ENCODE data around the gene EFCAB9.

EFCAB9 gene

GRCh38 chr5:172175263-172175719 is 18.7 kb upstream of the EFCAB9 start:
- H3K27ac ChIP-seq, result no peak overlapping the region
- no peak for TF ChIP-seq CTCF (conservative IDR thresholded peaks at IDR 0.05)

GRCh38 chr5:172177176-172177575 is 16.8 kb upstream of the EFCAB9 start:
- TF ChIP-seq CTCF (conservative IDR thresholded peaks at IDR 0.05), result no peak
- H3K27ac ChIP-seq, result no peak overlapping the region

- no peak overlapping the region for H3K27ac ChIP-seq
- no peak for TF ChIP-seq CTCF (conservative IDR thresholded peaks at IDR 0.05)
Measured at GRCh38 chr5:172178301-172178987, 15.5 kb upstream of the EFCAB9 start.

GRCh38 chr5:172178991-172179989 is 14.7 kb upstream of the EFCAB9 start:
- TF ChIP-seq CTCF (conservative IDR thresholded peaks at IDR 0.05), result no peak
- H3K27ac ChIP-seq, result no peak overlapping the region

DNA sequence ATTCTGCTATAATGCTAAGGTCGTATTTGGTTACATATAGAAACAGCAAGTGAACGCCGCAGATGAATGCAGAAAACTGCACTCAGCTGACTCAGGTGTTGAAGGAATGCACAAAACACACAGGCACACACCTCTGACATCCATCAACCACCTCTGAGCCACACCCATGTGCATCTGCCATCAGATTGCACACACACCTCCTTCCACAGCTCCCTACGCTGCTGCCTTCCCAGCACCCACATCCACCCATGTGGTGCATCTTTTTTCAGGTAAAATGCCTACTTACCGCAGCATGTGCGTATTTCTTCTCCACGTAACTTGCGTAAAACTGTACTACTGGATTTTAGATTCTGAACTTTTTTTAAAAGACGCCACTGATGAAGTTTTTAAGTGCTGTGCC is 13.0 kb upstream of the EFCAB9 start:
- no peak overlapping the region for H3K27ac ChIP-seq
- no peak for TF ChIP-seq CTCF (conservative IDR thresholded peaks at IDR 0.05)

DNA sequence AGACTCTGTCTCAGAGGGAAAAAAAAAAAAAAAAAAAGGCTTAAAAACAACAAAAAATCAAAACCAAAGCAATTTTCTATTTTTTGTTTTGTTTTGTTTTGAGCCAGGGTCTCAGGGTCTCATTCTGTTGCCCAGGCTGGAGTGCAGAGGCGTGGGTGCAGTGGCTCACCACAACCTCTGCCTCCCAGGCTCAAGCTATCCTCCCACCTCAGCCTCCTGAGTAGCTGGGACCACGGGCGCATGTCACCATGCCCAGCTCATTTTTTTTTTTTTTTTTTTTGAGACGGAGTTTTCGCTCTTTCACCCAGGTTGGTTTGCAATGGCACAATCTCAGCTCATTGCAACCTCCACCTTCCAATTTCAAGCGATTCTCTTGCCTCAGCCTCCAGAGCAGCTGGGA is 11.7 kb upstream of the EFCAB9 start:
- no peak overlapping the region for H3K27ac ChIP-seq
- TF ChIP-seq CTCF (conservative IDR thresholded peaks at IDR 0.05), result no peak

DNA sequence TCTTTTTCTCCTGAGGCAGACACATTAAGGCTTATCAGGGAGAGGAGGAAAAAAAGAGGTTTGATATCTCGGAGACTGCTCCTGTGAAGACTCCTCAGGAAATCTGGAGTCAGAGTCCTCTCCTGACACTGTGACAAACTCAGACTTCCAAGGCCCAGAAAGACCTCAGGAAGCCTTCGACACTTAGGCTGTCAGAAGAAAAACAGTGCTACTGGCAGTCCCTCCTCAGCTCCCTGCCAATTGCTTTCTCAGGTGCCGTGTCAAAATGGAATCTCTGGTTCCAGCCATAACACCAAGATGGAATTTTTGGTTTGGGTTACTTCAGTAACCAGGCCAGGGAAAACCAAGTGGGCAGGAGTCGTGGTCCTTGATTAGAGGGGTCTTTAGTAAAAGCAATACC is 10.1 kb upstream of the EFCAB9 start:
- TF ChIP-seq CTCF (conservative IDR thresholded peaks at IDR 0.05), result no peak
- no peak overlapping the region for H3K27ac ChIP-seq

Data from VCaP (cell line).